ENCODE measurements around the gene CD276.

GRCh38 chr15:73685981-73686380, 1.8 kb downstream of the CD276 start:
- no peak for TF ChIP-seq EZH2phosphoT487 (IDR thresholded peaks at IDR 0.05; ENCODE audit: low read depth)
- no peak for TF ChIP-seq CTCF (IDR thresholded peaks at IDR 0.05; ENCODE audit: low read depth, low read length)
